Activated CD4-positive, CD25-positive, alpha-beta regulatory T cell (primary cell): ENCODE results near the gene C19orf25.

ENCODE experiments used
- DNase-seq, 4 experiments: peaks; one replicate each; lab custom pipeline; 2025; lab: John Stamatoyannopoulos, UW

Gene C19orf25

DNA sequence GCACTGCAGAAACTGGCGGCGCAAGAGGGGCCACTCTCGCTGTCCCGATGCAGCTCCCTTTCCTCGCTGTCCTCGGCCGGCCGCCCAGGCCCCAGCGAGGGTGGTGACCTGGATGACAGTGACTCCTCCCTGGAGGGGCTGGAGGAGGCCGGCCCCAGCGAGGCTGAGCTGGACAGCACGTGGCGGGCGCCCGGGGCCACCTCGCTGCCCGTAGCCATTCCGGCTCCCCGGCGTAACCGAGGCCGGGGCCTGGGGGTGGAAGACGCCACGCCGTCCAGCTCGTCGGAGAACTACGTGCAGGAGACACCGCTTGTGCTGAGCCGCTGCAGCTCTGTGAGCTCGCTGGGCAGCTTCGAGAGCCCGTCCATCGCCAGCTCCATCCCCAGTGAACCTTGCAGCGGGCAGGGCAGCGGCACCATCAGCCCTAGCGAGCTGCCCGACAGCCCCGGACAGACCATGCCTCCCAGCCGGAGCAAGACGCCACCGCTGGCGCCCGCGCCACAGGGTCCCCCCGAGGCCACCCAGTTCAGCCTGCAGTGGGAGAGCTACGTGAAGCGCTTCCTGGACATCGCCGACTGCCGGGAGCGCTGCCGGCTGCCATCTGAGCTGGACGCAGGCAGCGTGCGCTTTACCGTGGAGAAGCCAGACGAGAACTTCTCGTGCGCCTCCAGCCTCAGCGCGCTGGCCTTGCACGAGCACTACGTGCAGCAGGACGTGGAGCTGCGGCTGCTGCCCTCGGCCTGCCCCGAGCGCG is 12.4 kb downstream of the C19orf25 start:
- DNase-seq: no peak

DNA sequence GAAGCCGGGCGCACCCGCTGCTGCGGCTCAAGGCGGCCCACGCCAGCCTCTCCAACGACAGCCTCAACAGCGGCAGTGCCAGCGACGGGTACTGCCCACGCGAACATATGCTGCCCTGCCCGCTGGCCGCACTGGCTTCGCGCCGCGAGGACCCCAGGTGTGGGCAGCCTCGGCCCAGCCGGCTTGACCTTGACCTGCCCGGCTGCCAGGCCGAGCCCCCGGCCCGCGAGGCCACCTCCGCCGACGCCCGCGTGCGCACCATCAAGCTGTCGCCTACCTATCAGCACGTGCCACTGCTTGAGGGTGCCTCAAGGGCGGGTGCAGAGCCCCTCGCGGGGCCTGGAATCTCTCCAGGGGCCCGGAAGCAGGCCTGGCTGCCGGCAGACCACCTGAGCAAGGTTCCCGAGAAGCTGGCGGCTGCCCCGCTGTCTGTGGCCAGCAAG is 13.0 kb downstream of the C19orf25 start:
- DNase-seq: no peak

DNA sequence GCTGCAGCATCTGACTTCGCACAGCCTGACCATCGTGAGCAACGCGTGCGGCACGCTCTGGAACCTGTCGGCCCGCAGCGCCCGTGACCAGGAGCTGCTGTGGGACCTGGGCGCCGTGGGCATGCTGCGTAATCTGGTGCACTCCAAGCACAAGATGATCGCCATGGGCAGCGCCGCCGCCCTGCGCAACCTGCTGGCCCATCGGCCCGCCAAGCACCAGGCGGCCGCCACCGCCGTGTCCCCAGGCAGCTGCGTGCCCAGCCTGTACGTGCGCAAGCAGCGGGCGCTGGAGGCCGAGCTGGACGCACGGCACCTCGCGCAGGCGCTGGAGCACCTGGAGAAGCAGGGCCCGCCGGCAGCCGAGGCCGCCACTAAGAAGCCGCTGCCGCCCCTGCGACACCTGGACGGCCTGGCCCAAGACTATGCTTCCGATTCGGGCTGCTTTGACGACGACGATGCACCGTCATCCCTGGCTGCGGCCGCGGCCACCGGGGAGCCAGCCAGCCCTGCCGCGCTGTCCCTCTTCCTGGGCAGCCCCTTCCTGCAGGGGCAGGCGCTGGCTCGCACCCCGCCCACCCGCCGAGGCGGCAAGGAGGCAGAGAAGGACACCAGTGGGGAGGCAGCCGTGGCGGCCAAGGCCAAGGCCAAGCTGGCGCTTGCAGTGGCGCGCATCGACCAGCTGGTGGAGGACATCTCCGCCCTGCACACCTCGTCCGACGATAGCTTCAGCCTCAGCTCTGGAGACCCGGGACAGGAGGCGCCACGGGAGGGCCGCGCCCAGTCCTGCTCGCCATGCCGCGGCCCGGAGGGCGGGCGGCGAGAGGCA is 13.6 kb downstream of the C19orf25 start:
- DNase-seq: no peak

DNA sequence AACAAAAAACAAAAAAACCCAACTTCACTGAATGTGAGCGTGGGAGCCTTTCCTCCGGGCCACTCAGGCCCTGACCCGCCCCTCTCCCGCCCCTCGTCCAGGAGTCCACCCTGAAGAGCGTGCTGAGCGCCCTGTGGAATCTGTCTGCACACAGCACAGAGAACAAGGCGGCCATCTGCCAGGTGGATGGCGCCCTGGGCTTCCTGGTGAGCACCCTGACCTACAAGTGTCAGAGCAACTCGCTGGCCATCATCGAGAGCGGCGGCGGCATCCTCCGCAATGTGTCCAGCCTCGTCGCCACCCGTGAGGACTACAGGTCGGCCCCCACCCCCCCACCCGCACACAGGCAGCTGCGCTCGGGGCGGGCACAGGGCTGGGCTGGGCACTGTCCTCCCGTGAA is 17.2 kb downstream of the C19orf25 start:
- no peak for DNase-seq

DNA sequence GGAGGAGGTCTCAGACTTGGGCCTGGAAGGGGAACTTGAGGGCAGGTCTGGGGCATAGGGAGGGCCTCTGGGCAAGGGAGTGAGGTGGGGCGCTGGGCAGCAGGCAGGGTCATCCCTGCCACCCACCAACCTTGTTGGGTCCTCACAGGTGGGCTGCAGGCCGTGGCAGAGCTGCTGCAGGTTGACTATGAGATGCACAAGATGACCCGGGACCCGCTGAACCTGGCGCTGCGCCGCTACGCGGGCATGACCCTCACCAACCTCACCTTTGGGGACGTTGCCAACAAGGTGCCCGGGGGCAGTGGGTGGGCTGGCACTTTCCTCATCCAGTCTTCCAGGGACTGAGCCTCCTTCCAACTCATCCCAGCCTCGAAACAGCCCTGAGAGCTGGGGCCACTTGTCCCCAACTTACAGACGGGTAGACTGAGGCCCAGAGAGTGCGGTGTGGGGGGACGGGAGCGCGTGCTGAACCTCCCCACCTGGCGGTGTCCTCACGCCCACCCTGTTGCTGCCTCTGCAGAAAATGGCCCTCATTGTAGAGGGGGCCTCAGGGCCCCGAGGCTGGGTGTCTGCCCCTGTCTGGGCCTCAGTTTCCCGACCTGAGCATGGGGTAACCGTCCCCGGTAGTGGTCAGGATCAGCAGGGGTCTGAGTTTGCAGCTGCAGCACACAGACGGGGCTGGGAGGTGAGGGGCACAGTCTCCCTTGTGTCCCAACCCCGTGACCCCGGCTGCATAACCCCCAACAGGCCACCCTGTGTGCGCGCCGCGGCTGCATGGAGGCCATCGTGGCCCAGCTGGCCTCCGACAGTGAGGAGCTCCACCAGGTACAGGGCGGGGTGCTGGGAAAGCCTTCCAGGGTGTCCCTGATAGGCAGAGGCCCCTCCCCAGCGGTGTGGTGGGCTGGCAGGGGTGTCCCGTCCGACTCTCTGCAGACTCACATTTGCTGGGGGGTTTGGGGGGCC is 18.7 kb downstream of the C19orf25 start:
- DNase-seq: no peak

DNA sequence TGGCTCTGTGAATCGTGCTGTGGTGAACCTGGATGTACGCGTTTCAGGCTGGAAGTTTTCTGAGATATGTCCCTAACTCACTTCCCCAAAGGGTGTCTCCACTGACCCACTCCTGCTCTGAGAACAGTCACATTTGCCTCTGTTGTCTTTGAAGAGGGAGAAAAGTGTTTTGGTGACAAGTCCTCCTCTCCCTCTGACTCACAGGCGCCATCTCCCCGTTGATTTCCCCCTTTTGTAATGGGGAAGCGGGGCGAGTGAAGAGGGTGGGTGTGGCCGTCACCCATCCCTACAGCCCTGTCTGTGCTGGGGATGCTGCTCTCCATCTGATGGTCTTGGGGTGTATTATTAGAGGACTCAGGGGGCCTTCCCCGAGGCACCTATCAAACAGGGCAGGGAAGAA is 19.5 kb downstream of the C19orf25 start:
- DNase-seq: no peak

DNA sequence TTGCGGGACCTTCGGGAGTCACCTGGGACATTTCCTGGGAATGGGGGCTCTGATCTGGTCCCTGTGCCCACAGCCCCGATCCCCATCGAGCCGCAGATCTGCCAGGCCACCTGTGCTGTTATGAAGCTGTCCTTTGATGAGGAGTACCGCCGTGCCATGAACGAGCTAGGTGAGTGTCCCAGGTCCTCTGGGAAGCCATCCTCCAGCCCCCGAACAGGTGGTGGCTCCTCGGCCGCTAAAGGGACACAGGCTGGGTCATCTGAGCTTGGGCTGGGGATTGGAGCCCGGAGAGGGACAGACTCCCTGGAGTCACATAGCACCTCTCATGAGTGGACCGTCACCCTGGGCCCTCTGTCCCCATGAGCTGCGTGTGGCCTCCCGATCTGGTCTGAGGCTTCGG is 21.1 kb downstream of the C19orf25 start:
- no peak for DNase-seq

DNA sequence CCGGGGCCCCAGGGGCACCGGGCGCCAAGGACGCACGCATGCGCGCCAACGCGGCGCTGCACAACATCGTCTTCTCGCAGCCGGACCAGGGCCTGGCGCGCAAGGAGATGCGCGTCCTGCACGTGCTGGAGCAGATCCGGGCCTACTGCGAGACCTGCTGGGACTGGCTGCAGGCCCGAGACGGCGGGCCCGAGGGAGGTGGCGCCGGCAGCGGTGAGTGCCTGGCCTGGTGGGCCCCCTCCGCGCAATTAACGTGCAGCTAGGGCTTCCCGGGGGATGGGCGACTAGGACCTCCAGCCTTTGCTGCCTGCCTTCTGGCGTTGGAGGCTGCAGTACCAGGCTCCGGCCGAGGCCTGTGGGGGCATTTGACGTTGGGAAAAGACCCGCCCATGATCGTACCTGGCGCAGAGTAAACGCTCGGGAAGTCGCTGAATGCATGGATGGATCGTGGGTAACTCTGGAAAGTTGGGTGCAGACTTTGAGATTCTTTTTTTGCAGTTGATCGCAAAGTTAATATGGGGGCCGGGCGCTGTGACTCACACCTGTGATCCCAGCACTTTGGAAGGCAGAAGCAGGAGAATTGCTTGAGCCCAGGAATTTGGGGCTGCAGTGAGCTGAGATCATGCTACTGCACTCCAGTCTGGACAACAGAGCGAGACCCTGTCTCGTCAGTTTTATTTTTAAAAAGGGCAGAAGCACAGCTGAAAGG is 21.8 kb downstream of the C19orf25 start:
- DNase-seq: no peak

DNA sequence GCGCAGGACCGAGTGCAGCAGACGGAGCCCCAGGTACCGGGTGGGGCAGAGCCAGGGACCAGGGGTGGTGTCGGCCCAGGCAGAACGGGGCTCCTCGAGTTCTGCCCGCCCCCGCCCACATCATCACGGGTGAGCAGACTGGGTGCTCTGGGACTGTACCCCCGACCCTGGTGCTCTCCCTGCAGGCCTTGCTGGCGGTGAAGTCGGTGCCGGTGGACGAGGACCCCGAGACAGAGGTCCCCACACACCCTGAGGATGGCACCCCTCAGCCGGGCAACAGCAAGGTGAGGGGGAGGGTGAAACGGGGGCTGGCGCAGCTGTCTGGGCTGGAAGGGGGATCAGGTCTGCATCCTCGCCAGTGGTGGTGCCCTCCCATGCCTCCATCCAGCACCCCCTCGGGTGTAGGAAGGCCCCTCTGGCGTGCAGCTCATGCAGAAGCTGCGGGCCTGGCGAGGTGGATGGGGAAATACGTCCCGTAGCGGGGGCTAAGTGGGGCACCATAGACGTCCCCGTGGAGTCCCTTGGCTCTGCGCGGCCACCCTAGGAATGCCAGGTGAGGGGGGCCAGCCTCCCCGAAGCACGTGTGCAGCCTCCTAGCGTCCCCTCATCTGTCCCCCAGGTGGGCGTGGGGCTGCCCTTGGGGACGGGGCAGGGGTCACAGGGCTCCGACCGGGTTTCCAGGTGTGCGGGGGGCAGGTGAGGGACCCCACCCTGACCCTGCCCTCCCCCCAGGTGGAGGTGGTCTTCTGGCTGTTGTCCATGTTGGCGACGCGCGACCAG is 22.7 kb downstream of the C19orf25 start:
- DNase-seq: no peak

DNA sequence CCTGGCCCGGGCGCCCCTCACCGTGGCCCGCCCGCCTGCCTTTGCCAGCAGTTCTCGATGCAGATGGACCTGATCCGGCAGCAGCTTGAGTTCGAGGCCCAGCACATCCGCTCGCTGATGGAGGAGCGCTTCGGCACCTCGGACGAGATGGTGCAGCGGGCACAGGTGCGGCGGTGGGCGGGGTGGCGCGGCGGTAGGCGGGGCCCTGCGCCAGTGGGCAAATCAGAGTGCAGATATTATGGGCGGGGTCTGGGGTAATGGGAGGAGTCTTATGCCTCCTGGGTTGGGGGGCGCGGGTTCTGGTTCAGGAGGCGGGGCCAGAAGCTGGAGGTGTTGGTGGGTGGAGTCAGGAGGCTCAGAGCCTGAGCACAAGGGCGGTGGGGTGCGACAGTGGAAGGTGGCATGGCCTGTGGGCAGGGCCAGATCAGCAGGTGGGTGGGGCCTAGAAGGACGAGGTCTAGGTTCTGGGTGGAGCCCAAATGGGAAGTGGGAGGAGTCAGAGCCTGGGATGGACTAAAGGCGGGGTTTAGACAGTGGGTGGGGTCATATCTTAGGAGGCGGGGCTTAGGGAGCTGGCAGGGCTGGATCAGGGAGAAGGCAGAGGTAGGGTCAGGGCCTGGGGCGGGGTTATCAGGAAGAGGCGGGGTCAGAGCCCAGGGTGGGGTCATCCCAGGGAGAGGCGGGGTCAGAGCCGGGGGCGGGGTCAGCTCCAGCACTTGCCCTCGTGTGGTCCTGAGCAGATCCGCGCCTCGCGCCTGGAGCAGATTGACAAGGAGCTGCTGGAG is 23.5 kb downstream of the C19orf25 start:
- DNase-seq: no peak

DNA sequence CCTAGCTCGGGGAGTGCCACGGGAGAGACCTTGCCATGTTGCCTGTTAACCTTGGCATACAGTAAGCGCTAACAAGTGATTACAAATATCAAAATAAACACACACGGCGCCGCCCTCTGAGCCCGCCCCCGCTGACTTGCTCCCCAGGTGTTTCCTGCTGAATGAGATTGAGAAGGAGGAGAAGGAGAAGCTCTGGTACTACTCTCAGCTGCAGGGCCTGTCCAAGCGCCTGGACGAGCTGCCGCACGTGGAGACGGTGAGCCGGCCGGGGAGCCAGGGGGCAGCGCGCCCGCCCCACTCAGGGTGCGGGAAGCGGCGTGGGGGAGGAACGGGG is 24.0 kb downstream of the C19orf25 start:
- DNase-seq: no peak

DNA sequence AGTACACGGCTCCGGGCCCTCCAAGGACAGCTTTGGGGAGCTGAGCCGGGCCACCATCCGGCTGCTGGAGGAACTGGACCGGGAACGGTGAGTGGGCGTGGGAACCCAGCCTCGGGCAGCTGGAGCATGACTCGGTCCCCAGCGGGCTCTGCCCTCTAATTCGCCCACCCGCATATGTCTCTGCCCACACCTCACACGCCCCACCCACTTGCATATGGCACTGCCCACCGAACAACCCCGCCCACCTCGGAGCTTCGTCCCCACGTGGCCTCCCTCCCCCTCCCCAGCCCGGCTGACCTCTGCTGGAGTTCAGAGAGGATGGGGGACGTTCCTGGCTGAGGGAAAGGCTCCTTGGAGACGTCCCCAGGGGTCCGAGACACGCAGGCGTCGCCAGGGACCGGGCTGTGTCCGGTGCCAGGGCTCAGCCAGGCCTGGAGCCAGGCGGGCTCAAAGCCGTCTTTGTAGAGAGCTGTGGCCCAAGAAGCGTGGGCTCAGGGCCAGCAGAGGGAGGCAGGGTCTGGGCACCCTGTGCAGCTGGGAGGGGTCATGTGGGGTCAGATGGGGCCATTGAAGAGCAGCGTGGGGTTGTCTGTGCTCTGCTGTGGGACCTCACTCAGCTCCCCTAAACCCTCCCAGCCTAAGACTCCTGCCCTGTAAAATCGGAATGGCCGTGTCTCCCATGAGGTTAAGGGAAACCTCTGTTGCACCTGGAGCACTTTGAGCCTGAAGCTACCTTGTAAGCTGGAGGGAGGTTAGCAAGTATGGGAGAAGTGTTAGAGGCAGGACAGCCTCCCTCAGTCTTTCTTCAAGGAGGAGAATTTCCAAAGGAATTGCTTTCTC is 25.3 kb downstream of the C19orf25 start:
- no peak for DNase-seq

DNA sequence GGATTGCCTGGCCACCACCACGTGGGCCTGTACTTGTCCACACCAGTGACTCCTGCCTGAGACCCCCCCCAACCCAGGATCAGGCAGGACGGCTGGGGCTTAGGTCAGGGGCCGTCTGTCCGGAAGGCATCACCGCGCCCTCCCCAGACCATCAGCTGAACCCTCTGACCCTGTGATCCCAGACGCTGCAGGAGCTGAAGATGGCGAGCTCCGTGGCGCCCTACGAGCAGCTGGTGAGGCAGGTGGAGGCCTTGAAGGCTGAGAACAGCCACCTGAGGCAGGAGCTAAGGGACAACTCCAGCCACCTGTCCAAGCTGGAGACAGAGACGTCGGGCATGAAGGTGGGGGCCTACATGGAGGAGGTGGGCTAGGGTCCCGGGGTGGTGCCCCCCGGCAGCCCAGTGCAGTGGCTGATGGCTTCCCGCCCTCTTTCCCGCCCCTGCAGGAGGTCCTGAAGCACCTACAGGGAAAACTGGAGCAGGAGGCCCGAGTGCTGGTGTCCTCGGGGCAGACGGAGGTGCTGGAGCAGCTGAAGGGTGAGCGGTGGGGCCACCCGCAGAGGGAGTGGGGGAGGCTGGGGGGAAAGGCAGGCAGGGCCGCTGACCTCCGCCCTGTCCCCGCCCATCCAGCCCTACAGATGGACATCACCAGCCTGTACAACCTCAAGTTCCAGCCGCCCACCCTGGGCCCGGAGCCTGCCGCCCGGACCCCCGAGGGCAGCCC is 26.1 kb downstream of the C19orf25 start:
- DNase-seq: no peak

DNA sequence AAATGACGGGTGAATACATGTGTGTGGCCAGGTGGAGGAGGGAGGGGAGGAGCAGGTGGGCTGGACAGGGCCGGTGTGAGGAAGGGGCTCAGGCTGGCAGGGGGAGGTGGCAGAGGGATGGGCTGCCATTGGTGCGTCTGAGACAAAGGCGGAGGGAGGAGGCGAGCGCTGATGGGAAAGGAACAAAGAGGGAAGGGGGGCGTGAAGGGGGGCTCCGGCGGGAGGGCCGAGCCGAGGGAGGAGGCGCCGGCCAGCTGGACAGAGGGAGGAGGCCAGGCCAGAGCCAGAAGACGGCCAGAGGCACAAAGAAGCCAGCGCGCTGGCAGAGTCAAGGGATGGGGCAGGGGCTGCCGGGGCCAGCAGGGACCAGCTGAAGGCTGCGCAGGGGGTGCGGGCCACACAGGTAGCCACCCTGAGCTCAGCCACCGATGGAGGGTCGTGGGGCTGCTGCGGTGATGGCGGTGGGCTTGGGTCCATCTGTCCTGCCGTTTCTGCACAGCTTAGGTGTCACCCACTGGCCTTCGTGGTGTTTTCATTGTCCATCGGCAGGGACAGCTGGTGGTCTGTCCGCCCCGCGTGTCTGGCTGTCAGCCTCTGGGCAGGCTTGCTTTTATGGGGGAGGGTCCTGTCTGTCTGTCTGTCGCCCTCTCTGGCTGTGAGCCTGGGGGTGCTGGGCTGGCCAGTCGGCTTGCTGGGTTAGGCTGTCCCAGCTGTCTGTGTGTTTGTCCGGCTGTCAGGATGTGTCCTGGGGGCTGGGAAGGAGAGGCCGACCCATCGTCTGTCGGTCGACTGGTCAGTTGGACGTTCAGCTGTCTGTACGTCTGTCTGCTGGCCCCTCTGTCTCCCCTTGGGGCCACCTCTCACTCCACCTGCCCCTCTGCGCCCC is 26.9 kb downstream of the C19orf25 start:
- DNase-seq: no peak

DNA sequence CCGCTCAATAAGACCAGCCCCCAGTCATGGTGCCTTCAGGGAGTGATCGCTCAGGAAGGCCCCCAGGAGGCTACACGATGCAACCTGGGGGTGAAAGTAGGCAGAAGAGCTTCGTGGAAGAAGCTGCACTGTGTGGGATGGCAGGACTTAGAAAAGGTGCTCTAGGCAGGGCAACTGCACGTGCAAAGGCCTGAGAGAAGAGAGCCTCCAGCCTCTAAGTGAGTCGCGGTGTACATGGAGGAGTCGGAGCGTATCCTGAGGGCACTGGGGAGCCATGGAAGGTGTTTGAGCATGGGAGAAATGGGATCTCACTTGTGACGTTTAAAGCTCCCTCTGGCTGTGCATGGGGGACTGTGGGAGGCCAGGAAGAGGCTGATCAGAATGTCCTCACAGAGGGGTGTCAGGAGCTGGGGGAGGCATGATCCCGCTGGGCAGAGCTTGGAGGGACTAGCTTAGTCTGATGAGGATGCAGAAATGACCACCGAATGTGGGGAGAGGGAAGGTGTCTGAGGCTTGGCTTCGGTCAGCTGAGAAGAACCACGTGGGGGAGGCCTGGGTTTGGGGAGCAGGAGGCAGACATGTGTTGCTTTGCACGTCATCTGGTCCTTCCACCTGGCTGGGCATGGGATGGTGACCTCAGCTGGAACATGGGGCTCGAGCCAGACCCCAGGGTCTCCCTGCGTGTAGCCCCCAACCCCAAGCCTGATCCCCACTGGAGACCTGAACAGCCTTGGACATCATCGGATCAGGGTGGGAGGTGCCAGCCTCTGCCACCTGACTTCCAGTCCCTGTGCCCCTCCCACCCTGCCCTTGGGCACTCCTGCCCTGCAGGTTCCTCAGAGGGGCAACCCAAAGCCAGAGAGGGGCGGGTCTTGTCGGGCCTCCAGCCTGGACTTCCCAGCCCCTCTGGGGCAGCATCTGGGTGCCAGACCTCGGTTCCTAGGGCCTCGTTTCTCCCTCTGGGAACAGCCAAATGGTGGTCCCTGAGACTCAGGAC is 28.0 kb downstream of the C19orf25 start:
- DNase-seq: no peak
